Upper lobe of right lung (tissue), 1 donor: ENCODE results near the gene GPATCH1. TPM values are rescaled to one million over a fixed set of nuclear protein-coding genes. Genes with fewer than 3 reads are reported as not detected.

ENCODE experiments used
- ATAC-seq: fragments of 200-7000 bp; cut with Tn5 transposase; one replicate; pipeline ENCODE4 v1.9.1; 2020; ENCODE audit warnings: mild to moderate bottlenecking, moderate library complexity
- DNase-seq: peaks from one replicate; pipeline ENCODE4 v3.0.0-alpha.2; 2020
- H3K27ac ChIP-seq: fragments of 200-600 bp; one replicate; pipeline ENCODE4 v1.8.0; 2022
- H3K27me3 ChIP-seq: fragments of 200-600 bp; one replicate; pipeline ENCODE4 v1.8.0; 2022; ENCODE audit warnings: mild to moderate bottlenecking
- H3K36me3 ChIP-seq: fragments of 200-600 bp; one replicate; pipeline ENCODE4 v1.8.0; 2022
- H3K4me1 ChIP-seq: fragments of 200-600 bp; one replicate; pipeline ENCODE4 v1.8.0; 2022
- H3K4me3 ChIP-seq: fragments of 200-600 bp; one replicate; pipeline ENCODE4 v1.8.0; 2022; ENCODE audit warnings: mild to moderate bottlenecking
- H3K9me3 ChIP-seq: fragments of 200-600 bp; one replicate; pipeline ENCODE4 v1.8.0; 2022
- CTCF ChIP-seq: fragments of 200-600 bp; IDR thresholded peaks from one replicate; pipeline ENCODE4 v1.8.0; 2022; ENCODE audit warnings: antibody characterized with exemption
- intact Hi-C: fragments of 100-400 bp; cut with DNase I; formaldehyde crosslinking; loops from one replicate; pipeline ENCODE4 v1.11.0; 2022
- total RNA-seq: library from RNA; stranded (reverse); fragmentation: NEBNext Ultra II Directional; extraction: Animal tissue kit (Norgen Biotek cat#: 25700); gene quantifications from one replicate; pipeline ENCODE4 v1.2.1, GENCODE V29; 2021
- donor health status: DM: no; HTN: yes; CAD: no; lungs with severe emphysema.

Gene GPATCH1
- total RNA-seq, 1 donor from 2014 or later, result 7.0 TPM

- Histone ChIP-seq H3K9me3 (no peaks in the 10 kb centered on the region), H3K27ac (no peak overlapping the region), H3K27me3 (no peaks in the 10 kb centered on the region), H3K36me3 (no peaks in the 10 kb centered on the region), H3K4me1 (no peaks in the 10 kb centered on the region), H3K4me3 (no peak overlapping the region)
- ATAC-seq, result no peak
- intact Hi-C loops, result no loop called here
- TF ChIP-seq CTCF, result no peak
- DNase-seq, result no peak
Observed at GRCh38 chr19:33168528-33168927, 87.5 kb downstream of the GPATCH1 start.

GRCh38 chr19:33171222-33171795 is 90.3 kb downstream of the GPATCH1 start:
- DNase-seq (no peak), ATAC-seq (no peak)
- TF ChIP-seq CTCF, result no peak
- H3K27me3 ChIP-seq, result no peaks in the 10 kb centered on the region
- no peaks in the 10 kb centered on the region for H3K9me3 ChIP-seq
- peaks cover 7% of the 10 kb centered on the region for H3K4me1 ChIP-seq
- H3K27ac ChIP-seq, result no peak overlapping the region
- H3K4me3 ChIP-seq, result no peak overlapping the region
- H3K36me3 ChIP-seq, result no peaks in the 10 kb centered on the region
- intact Hi-C loops, result no loop called here

GRCh38 chr19:33171916-33172359 is 91.0 kb downstream of the GPATCH1 start:
- no peak overlapping the region for H3K27ac ChIP-seq
- H3K4me3 ChIP-seq, result no peak overlapping the region
- no peaks in the 10 kb centered on the region for H3K36me3 ChIP-seq
- ATAC-seq, result no peak
- intact Hi-C loops, result no loop called here
- H3K4me1 ChIP-seq, result peaks cover 7% of the 10 kb centered on the region
- no peak for DNase-seq
- H3K9me3 ChIP-seq, result no peaks in the 10 kb centered on the region
- TF ChIP-seq CTCF, result no peak
- no peaks in the 10 kb centered on the region for H3K27me3 ChIP-seq

GRCh38 chr19:33174186-33174585 is 93.2 kb downstream of the GPATCH1 start:
- intact Hi-C loops, result no loop called here
- H3K4me1 ChIP-seq, result peaks cover 13% of the 10 kb centered on the region
- H3K27ac ChIP-seq, result no peak overlapping the region
- ATAC-seq (no peak), DNase-seq (no peak)
- H3K27me3 ChIP-seq, result no peaks in the 10 kb centered on the region
- TF ChIP-seq CTCF, result no peak
- no peaks in the 10 kb centered on the region for H3K9me3 ChIP-seq
- no peaks in the 10 kb centered on the region for H3K36me3 ChIP-seq
- no peak overlapping the region for H3K4me3 ChIP-seq

- Histone ChIP-seq H3K4me3 (no peak overlapping the region), H3K4me1 (peaks cover 13% of the 10 kb centered on the region), H3K36me3 (no peaks in the 10 kb centered on the region), H3K27ac (peak overlapping the region; percentile 97), H3K27me3 (no peaks in the 10 kb centered on the region), H3K9me3 (no peaks in the 10 kb centered on the region)
- no peak for ATAC-seq
- no peak for DNase-seq
- intact Hi-C loops, result no loop called here
- no peak for TF ChIP-seq CTCF
Observed at GRCh38 chr19:33175156-33175782, 94.3 kb downstream of the GPATCH1 start.
